ENCODE data around the gene ARMH3.

Gene ARMH3

DNA sequence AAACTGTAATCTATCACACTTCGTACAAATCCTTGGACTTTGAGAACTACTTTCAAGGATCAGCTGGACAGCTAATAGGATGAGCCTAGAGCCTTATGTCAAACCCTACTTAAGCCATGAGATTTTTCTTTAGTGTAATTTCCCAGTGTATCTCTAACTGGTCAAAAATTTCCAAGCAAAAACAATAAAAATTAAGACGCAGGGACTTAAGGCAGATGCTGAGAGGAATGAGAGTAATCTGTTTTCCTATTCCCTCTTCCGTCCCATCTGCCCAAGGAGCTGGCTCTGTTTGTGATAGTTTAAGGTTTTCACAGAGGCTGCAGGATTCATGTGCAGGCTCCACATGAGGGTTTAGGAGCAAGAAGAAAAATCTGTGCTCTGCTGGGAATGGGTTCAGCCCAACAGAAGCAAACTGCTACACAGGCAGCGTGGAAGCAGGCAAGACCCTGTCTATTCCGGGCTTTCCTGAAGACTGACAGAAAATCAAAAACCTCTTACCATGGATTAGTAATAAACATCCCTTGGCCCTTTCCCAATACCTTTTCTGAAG, 62.2 kb downstream of the ARMH3 start:
- no peaks in the 10 kb centered on the region for H3K79me2 ChIP-seq (ENCODE audit: low read length)
- H3K9ac ChIP-seq (ENCODE audit: low read length) = no peak overlapping the region
- no peak overlapping the region for H3K4me2 ChIP-seq (ENCODE audit: low read depth, low read length)
- no peak for TF ChIP-seq EZH2phosphoT487 (IDR thresholded peaks at IDR 0.05; ENCODE audit: low read length)
- TF ChIP-seq, protein P1, sequence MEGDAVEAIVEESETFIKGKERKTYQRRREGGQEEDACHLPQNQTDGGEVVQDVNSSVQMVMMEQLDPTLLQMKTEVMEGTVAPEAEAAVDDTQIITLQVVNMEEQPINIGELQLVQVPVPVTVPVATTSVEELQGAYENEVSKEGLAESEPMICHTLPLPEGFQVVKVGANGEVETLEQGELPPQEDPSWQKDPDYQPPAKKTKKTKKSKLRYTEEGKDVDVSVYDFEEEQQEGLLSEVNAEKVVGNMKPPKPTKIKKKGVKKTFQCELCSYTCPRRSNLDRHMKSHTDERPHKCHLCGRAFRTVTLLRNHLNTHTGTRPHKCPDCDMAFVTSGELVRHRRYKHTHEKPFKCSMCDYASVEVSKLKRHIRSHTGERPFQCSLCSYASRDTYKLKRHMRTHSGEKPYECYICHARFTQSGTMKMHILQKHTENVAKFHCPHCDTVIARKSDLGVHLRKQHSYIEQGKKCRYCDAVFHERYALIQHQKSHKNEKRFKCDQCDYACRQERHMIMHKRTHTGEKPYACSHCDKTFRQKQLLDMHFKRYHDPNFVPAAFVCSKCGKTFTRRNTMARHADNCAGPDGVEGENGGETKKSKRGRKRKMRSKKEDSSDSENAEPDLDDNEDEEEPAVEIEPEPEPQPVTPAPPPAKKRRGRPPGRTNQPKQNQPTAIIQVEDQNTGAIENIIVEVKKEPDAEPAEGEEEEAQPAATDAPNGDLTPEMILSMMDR (IDR thresholded peaks at IDR 0.05; ENCODE audit: low read length) = no peak
- no peak for TF ChIP-seq EZH2 (optimal IDR thresholded peaks at IDR 0.05; ENCODE audit: low read depth, low read length)
- H3K9me2 ChIP-seq (replicated peaks; ENCODE audit: insufficient read depth, low read length) = no peaks in the 10 kb centered on the region
- no peaks in the 10 kb centered on the region for H3K36me3 ChIP-seq (replicated peaks; ENCODE audit: insufficient read depth, low read length)
- no peak overlapping the region for H3K4me3 ChIP-seq (ENCODE audit: low read length)
- no peaks in the 10 kb centered on the region for H3K9me3 ChIP-seq (replicated peaks; ENCODE audit: insufficient read depth, low read length)
- no peaks in the 10 kb centered on the region for H3F3A ChIP-seq (ENCODE audit: insufficient read depth, low read length)
- no peaks in the 10 kb centered on the region for H3K27me3 ChIP-seq (replicated peaks; ENCODE audit: insufficient read depth, low read length)
- no peaks in the 10 kb centered on the region for H3K4me1 ChIP-seq (ENCODE audit: low read length)
- H3K27ac ChIP-seq (ENCODE audit: low read length) = no peak overlapping the region
- H4K20me1 ChIP-seq (ENCODE audit: insufficient read depth, low read length) = no peaks in the 10 kb centered on the region
- no peak for DNase-seq
- H2AFZ ChIP-seq (ENCODE audit: low read length) = no peak overlapping the region

DNA sequence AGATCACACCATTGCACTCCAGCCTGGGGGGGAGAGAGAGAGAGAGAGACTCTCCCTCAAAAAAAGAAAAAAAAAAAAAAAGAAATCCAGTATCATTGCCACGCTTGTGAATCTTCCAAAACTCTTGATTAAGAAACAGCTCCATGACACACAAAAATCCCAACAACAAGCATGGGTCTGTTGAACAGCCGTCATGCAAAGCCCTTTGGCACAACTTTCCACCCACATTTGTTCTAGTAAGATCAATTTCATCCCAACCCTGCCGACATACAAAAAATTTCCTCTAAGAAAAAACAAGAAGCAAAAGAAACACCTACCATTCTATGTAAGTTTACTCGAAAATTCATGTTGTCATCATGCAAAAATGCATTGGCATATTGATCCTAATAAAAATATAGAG, 62.8 kb downstream of the ARMH3 start:
- Histone ChIP-seq H4K20me1 (ENCODE audit: insufficient read depth, low read length) (no peaks in the 10 kb centered on the region), H3K9me2 (replicated peaks; ENCODE audit: insufficient read depth, low read length) (no peaks in the 10 kb centered on the region), H3K4me3 (ENCODE audit: low read length) (no peak overlapping the region), H3K4me2 (ENCODE audit: low read depth, low read length) (no peak overlapping the region), H3K4me1 (ENCODE audit: low read length) (no peaks in the 10 kb centered on the region), H3K9ac (ENCODE audit: low read length) (no peak overlapping the region), H3K9me3 (replicated peaks; ENCODE audit: insufficient read depth, low read length) (no peaks in the 10 kb centered on the region), H3K36me3 (replicated peaks; ENCODE audit: insufficient read depth, low read length) (no peaks in the 10 kb centered on the region), H3K27me3 (replicated peaks; ENCODE audit: insufficient read depth, low read length) (no peaks in the 10 kb centered on the region), H3F3A (ENCODE audit: insufficient read depth, low read length) (no peaks in the 10 kb centered on the region), H2AFZ (ENCODE audit: low read length) (no peak overlapping the region), H3K27ac (ENCODE audit: low read length) (no peak overlapping the region), H3K79me2 (ENCODE audit: low read length) (no peaks in the 10 kb centered on the region)
- TF ChIP-seq EZH2phosphoT487 (IDR thresholded peaks at IDR 0.05; ENCODE audit: low read length) (no peak), EZH2 (optimal IDR thresholded peaks at IDR 0.05; ENCODE audit: low read depth, low read length) (no peak)
- TF ChIP-seq, protein P1 (IDR thresholded peaks at IDR 0.05; ENCODE audit: low read length) = no peak
- DNase-seq = no peak

DNA sequence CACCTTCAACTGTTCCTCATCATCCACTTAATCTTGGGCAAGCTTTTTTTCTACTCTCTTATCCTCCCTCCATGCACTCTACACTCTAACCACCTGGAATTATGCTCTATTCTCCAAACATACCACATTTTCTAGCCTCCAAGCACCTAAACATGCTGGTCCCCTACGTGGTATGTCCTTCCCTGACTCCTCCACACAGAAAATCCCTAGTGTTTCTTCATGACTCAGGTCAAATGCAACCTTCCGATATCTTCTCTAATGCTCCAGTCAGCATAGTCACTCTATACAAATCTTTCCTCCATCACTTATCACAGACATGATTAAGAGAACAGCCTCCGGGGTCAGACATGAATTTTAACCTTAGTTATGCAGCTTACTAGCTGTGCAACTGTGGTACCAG, 68.8 kb downstream of the ARMH3 start:
- no peaks in the 10 kb centered on the region for H4K20me1 ChIP-seq (ENCODE audit: insufficient read depth, low read length)
- no peak for DNase-seq
- peaks cover 15% of the 10 kb centered on the region; the same call in 1 of the 2 replicates for H3K4me1 ChIP-seq (ENCODE audit: low read length)
- no peak overlapping the region for H3K27ac ChIP-seq (ENCODE audit: low read length)
- no peak overlapping the region for H2AFZ ChIP-seq (ENCODE audit: low read length)
- H3K9me3 ChIP-seq (replicated peaks; ENCODE audit: insufficient read depth, low read length) = no peaks in the 10 kb centered on the region
- no peaks in the 10 kb centered on the region for H3K36me3 ChIP-seq (replicated peaks; ENCODE audit: insufficient read depth, low read length)
- H3K9me2 ChIP-seq (replicated peaks; ENCODE audit: insufficient read depth, low read length) = no peaks in the 10 kb centered on the region
- no peaks in the 10 kb centered on the region for H3K27me3 ChIP-seq (replicated peaks; ENCODE audit: insufficient read depth, low read length)
- no peak overlapping the region for H3K4me2 ChIP-seq (ENCODE audit: low read depth, low read length)
- H3F3A ChIP-seq (ENCODE audit: insufficient read depth, low read length) = peaks cover 9% of the 10 kb centered on the region; the same call in 1 of the 2 replicates
- no peak overlapping the region for H3K9ac ChIP-seq (ENCODE audit: low read length)
- H3K79me2 ChIP-seq (ENCODE audit: low read length) = no peaks in the 10 kb centered on the region
- H3K4me3 ChIP-seq (ENCODE audit: low read length) = no peak overlapping the region
- TF ChIP-seq, protein P1 (IDR thresholded peaks at IDR 0.05; ENCODE audit: low read length) = no peak
- TF ChIP-seq EZH2 (optimal IDR thresholded peaks at IDR 0.05; ENCODE audit: low read depth, low read length) (no peak), EZH2phosphoT487 (IDR thresholded peaks at IDR 0.05; ENCODE audit: low read length) (no peak)
